Fibroblast of pulmonary artery (primary cell): ENCODE measurements around the gene IGF2BP3.
"Not testable (repeated sequence)": the region's sequence is repeated elsewhere in the genome, so short reads cannot be mapped to it uniquely, and the experiment has no call there.

Source experiments
- DNase-seq: peaks from one replicate; pipeline ENCODE4 v3.0.0-alpha.2; 2010; ENCODE audit warnings: low read depth
- H3K4me3 ChIP-seq: replicated peaks from 2 replicates; pipeline ENCODE4 v1.5.1; 2011; ENCODE audit warnings: low read depth, mild to moderate bottlenecking, control low read depth, low read length, moderate library complexity
- TF ChIP-seq, protein P1 (sequence below): IDR thresholded peaks from 2 replicates; pipeline ENCODE4 v1.5.1; 2011; ENCODE audit warnings: mild to moderate bottlenecking, control low read depth, low read length, inconsistent platforms; ENCODE audit errors: missing control alignments

Gene IGF2BP3

DNA sequence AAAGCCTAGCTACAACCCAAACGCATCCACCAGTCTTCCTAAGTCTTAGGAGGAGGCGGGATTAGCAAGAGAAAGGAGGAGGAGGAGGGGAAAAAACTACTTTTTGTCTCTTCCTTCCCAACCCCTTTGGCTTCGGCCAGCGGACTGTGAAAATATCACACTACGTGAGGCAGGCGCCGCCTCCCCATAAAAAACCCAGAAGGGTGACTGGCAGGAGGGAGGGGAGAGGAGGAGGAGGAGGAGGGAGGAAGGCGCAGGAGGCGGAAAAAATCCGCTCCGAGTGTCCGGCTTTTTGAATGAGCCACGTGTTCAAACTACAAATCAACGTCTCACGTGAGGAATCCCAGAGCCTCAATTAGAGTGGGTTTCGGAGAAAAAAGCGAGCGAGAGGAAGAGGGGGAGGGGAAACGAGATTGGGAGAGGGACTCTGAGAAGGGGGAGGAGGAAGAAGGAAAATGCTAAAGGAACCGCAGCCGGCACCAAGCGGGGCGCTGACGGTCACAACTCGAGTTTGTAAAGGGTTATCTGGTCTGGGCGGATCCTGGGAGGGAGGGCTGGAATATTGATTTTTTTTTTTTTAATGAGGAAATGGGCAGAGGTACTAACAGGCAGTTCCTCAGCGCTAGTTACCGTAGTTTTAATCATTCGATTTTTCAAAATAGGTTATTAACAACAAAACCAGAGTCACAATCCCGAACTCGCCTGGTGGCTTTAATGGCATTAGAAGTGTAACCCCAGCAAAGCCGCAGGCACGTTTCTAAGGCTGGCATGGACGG, at the start of gene IGF2BP3:
Gene IGF2BP3 (minus strand): TSS at position 162 of the 776 bp plus-strand sequence. CDS start 381 bp downstream, outside the sequence.
- DNase-seq, result peak; percentile 98
- TF ChIP-seq, protein P1, sequence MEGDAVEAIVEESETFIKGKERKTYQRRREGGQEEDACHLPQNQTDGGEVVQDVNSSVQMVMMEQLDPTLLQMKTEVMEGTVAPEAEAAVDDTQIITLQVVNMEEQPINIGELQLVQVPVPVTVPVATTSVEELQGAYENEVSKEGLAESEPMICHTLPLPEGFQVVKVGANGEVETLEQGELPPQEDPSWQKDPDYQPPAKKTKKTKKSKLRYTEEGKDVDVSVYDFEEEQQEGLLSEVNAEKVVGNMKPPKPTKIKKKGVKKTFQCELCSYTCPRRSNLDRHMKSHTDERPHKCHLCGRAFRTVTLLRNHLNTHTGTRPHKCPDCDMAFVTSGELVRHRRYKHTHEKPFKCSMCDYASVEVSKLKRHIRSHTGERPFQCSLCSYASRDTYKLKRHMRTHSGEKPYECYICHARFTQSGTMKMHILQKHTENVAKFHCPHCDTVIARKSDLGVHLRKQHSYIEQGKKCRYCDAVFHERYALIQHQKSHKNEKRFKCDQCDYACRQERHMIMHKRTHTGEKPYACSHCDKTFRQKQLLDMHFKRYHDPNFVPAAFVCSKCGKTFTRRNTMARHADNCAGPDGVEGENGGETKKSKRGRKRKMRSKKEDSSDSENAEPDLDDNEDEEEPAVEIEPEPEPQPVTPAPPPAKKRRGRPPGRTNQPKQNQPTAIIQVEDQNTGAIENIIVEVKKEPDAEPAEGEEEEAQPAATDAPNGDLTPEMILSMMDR, result no peak
- peak within 1 kb of the TSS; percentile 72 for H3K4me3 ChIP-seq

GRCh38 chr7:23514755-23515154, 44.5 kb upstream of the IGF2BP3 start:
- TF ChIP-seq, protein P1, result no peak
- no peak for DNase-seq
- H3K4me3 ChIP-seq, result no peak overlapping the region

- not testable (repeated sequence) for DNase-seq
Observed at GRCh38 chr7:23513746-23514145, 43.5 kb upstream of the IGF2BP3 start.

DNA sequence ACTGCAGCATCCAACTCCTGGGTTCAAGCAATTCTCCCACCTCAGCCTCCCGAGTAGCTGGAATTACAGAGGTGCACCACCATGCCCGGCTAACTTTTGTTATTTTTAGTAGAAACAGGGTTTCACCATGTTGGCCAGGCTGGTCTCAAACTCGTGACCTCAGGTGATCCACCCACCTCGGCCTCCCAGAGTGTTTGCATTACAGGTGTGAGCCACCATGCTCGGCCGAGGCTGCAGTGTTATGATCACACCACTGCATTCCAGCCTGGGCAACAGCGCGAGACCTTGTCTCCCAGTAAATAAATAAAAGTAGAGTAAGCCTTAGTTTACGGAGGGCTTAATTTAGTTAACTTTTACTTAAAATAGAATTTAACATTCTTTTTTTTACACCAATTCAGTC, 23.7 kb upstream of the IGF2BP3 start:
- TF ChIP-seq, protein P1, result no peak
- DNase-seq, result no peak
- no peak overlapping the region for H3K4me3 ChIP-seq

More at GRCh38 chr7:23513746-23514145, 43.5 kb upstream of the IGF2BP3 start:
- H3K4me3 ChIP-seq, result not testable (repeated sequence)

GRCh38 chr7:23491502-23491901, 21.2 kb upstream of the IGF2BP3 start:
- DNase-seq, result no peak
- TF ChIP-seq, protein P1, result no peak
- no peak overlapping the region for H3K4me3 ChIP-seq

DNA sequence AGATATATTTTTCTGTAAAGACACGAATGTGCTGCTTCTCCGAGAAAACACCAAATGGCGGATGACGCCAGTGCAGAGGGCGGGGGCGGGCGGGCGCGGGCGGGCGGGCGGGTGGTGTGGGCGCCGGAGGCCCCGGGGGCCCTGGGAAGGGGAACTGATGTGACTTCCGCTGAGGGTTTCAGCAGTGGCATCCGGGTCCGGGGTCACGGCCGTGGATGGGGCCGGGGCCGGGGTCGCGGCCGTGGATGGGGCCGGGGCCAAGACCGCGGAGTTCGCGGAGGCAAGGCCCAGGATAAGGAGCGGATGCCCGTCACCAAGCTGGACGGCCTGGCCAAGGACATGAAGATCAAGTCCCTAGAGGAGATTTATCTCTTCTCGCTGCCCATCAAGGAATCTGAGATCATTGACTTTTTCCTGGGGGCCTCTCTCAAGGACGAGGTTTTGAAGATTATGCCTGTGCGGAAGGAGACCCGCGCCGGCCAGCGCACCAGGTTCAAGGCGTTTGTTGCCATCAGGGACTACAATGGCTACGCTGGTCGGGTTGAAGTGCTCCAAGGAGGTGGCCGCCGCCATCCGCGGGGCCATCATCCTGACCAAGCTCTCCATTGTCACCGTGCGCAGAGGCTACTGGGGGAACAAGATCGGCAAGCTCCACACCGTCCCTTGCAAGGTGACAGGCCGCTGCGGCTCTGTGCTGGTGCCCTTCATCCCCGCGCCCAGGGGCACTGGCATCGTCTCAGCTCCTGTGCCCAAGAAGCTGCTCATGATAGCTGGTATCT, 20.3 kb upstream of the IGF2BP3 start:
- H3K4me3 ChIP-seq, result peak overlapping the region; percentile 50
- TF ChIP-seq, protein P1, result no peak
- DNase-seq, result peak; percentile 38

DNA sequence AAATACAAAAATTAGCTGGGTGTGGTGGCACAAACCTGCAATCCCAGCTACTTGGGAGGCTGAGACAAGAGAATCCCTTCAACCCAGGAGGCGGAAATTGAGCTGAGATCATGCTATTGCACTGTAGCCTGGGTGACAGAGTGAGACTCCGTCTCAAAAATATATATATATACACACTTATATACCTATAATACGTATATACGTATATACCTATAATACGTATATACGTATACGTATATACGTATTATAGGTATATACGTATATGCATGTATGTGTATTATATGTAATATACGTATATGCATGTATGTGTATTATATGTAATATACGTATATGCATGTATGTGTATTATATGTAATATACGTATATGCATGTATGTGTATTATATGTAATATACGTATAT, 18.4 kb upstream of the IGF2BP3 start:
- not testable (repeated sequence) for H3K4me3 ChIP-seq, DNase-seq
